Activated T-cell treated with anti-CD3 and anti-CD28 coated beads for 24 hours (primary cell): ENCODE measurements around the gene TADA1.
A peak's percentile ranks its signal among the peaks of the same experiment; 100 is the strongest.

ENCODE experiments used
- DNase-seq: peaks from one replicate; pipeline ENCODE4 v3.0.0-alpha.2; 2020; ENCODE audit warnings: low read depth

TADA1 gene, protein sequence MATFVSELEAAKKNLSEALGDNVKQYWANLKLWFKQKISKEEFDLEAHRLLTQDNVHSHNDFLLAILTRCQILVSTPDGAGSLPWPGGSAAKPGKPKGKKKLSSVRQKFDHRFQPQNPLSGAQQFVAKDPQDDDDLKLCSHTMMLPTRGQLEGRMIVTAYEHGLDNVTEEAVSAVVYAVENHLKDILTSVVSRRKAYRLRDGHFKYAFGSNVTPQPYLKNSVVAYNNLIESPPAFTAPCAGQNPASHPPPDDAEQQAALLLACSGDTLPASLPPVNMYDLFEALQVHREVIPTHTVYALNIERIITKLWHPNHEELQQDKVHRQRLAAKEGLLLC

DNA sequence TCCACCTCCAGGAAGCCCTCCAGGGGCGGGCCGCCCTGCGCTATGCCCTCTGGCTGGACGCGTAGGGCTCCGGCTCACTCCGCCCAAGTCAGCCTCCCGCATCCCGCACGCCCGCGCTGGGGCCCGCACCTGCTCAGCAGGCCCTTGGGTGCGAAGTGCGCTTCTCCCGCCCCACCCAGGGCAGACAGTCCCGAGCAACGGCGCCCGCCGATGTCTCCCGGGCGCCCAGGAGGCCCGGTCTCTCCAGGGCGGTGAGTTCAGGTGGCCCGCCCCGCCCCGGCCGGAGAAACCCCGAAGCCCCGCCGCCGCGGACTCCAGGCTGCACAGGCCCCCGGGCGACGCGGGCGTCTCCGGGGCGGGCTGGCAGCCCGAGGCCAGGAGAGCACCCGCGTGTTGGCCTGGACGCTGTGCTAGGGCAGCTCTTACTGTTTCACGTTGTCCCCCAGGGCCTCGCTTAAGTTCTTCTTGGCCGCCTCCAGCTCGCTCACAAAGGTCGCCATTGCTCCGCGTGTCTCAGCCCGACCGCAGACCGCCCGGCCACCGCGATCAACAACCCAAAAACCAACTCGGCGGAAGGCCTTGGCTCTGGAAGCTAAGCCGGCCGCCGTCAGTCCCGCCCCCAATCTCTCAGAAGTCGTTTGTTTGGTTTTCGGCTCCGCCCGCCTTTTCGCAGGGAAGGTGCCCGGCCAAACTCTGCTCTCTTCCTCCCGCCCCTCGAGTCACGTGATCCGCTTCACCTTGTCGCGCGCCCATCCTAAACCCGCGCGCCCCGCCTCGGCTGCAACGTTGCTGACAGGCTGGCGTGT, at the start of gene TADA1:
Gene TADA1, minus strand, starts transcription at position 531 of the 806 bp plus-strand sequence. Its CDS starts 31 bp downstream, at position 500.
- peak; percentile 98 for DNase-seq

DNA sequence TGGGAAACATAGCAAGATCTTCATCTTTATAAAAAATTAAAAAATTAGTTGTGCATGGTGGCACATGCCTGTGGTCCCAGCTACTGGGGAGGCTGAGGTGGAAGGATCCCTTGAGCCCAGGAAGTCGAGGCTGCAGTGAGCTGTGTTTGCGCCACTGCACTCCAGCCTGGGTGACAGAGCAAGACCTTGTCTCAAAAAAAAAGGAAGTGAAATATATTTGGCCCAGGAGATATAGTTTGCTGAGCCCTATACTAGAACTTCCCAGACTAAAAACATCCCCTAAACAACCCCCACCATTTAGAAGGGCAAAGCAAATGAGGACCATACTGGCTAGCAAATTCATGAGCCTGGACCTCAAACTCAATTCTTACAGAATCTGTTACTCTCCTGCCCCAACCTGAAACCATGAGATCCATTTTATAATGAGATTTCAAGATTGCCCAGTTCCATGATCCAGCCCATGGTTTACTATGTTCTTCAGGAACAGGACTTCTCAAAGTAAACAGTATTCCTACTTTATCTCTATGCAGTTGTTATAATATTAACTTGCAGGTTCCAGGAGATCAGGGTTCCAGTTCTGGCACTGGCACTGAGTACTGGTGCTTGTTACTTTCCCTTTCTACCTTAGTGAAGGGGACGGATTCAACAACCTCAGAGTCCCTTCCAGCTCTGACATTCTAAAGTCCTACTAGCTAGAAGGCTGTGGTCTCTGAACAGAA, 48.9 kb upstream of the TADA1 start:
- DNase-seq, result no peak

DNA sequence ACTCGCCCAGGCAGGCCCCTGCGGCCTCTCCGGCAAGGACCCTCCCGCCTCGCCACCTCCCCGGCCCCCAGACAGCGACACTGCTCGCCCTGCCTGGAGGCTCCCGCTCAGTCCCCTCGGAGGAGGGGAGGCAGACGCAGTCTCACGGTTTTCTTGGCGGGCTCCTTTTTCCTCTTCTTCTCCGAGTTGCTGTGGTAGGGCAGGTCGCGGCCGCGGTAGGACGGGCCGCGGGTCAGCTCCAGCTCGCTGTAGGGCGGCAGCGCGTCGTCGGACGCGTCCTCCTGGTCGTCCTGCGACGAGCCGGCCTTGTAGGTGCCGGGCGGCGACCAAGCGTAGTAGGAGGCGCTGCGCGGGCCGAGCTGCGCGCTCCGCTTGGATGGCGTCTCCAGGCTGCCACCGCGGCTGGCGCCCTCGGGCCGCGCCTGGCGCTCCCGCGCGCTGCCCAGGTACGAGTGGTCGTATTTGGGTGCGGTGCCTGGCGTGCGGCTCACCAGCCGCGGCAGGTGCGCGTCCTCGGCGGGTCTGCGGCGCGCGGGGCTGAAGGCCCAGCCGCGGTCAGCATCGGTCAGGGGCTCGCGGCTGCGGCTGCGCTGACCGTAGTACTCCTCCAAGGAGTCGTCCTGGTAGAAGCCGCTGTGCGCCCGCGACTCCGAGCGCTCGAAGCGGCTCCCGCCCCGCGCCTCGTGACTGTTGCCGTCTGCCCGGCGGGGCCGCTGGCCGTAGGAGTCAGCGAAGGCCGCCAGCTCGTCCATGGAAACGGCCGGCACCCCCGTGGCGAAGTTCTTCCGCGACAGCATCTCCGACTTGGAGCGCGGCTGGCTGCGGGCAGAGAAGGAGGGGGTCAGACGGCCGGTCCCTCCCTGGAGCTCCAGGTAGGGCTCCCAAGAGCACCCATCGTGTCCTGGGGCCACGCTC, 44.8 kb upstream of the TADA1 start:
- no peak for DNase-seq

DNA sequence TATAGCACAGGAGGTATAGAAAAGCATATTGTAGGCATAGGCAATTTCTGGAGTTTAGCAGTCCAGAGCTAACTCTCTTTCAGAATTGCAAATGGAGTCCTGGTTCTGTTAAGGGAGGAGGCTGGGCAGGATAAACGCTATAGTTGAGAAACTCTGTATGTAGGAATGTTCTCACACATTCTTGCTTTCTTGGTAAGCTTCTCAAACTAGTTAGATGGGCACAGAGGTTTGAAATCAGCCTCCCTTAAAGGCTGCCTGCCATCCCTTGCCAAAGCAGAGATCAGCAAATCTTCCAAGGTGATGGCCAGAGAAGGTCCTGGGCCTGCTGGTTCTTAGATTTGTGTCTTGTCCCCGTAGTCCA, 42.9 kb upstream of the TADA1 start:
- DNase-seq, result no peak

DNA sequence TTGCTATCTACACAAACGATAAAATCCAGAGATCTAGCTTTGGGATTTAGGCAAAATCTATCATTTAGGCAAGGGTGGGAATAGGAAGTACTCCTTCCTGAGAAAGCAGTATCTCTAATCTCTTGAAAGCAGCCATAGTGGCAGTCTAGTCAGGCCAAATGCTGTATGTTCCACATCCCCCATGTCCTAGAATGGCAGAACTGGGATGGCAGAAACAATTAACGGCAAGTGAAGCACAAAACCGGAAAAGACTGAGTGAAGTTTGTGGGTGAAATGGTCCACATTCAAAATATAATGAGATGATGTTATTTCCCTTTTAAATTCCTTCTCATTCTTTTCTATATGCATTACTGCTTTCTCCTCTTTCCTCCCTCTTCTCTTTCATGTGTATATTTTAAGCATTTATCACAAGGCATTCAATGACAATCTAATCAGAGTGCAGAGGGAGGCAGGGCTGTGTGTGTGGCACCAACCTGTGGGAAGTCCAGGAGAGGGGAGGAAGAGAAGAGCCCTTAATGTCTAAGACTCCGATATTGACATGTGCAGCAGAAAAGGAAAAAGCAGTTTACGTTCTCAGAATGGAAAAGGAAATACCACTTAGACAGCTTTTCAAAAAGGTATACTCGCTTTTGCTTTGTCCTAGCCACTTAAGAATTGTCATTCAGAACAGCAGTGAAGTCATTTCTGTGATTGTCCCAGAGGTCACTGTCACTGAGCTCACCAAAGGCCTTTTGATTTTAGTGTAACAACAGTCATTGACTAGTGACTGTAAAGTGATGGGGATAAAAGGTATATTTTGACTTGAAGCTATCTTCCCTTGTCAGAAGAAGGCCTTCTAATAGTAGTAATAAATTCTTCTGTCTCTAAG, 42.3 kb upstream of the TADA1 start:
- DNase-seq, result no peak

DNA sequence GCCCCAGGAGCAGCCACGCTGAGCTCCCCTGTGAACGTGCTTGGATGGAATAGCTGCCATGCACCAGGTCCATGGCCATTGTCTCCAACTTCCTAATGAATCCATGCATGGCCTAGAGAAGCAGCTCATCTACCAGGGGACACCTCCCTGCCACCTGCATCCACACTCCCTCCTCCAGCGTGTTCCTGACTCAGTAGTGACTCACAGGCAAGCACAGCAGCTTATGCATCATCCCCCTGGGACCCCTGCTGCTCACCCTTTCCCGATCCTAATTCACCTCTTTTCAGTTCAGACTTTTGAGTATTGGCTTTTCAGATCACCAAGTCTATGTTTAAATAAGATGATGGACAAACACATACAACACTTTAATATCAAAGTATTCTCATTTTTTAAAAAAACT, 39.9 kb upstream of the TADA1 start:
- DNase-seq, result no peak

DNA sequence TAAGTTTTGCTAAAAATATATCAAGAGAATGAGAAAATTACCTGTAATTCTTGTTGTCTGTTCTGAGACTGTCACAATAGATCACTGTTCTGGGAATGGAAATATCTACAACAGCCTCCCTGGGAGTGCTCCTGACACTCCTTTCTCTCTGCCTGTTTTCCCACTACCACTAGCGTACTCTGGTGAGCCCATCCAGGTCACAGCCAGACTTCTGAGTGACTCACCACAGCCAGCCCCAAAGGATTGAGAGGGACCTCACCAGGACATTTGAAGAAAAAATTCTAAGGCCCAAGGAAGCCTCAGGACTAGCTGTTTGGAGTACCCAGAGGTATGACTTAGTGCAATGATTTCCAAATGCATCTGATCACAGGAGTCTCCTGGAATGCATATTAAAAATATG, 39.0 kb upstream of the TADA1 start:
- no peak for DNase-seq

DNA sequence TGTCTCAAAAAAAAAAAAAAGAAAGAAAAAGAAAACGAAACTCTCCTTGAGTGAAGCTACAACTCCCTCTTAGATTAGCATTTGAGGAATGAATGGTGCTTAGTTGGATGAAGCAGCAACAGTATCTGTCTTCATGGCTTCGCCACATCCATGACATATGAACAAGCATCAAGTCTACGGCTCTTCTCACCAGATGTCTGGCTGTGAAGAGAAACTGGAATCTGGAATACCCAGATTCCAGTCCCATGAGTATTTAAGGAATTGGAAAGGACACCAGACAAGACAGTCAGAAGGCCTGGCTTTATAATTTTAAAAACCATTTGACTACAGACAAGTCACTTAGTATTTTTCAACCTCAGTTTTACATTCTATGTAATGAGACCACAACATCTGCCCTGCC, 38.0 kb upstream of the TADA1 start:
- no peak for DNase-seq

DNA sequence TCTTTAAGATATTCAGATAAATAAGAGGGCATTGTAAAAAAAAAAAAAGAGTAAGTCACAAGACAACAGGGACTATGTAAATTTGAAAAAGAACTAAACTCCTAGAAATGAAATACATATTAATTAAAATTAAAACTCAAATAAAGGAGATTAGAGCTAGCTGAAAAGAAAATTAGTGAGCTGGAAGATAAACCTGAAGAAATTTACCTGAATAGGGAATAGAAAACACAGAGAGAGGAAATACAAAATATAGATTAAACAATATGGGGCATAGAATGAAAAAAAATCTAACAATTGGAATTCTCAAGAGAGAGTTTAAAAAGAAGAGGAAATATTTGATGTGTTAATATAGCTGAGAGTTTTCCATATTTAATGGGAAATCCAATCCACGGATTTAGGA, 35.6 kb upstream of the TADA1 start:
- DNase-seq, result no peak

DNA sequence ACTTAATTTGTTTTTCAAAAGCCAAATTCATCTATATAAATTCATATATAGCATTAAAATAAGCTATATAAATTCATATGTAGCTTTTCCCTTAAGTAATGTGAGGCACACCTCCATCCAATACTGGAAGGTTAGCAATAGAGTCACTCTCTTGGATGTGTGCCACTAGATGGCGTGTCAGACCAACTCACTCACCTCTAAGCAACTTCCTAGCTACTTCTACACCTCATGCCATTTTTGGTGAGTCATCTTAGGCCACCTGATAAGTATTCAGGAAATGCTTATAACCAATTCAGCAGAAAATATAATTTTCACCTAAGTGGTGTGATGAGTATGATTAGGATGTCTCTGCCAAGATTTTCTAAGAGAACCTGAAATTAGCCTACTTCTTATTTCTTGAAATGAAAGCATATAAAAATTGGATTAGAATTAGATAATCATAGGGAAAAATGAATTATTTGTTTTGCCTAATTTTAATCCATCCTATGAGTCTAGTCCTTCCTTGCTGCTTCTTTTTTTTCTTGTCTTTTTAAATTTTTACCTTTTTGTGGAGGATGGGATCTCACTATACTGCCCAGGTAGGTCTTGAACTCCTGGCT, 34.4 kb upstream of the TADA1 start:
- DNase-seq, result peak; percentile 67

DNA sequence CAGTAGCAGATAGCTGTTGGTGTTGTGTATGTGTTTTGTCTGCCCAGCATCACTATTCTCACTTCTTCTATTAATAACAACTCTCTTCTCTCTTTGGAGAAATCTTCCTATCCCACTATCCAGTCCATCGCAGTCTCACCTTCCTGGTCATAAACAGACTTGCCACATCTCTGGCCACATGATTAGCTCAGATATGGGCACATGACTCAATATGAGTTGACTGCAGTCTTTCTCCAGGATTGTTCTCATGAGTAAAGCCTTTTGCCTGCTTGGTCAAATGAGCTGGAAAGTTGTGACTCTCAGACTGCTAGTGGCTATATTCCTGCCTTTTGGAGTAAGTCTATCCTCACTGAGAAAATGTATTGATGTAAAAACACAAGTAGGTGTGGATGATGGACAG, 32.9 kb upstream of the TADA1 start:
- no peak for DNase-seq

DNA sequence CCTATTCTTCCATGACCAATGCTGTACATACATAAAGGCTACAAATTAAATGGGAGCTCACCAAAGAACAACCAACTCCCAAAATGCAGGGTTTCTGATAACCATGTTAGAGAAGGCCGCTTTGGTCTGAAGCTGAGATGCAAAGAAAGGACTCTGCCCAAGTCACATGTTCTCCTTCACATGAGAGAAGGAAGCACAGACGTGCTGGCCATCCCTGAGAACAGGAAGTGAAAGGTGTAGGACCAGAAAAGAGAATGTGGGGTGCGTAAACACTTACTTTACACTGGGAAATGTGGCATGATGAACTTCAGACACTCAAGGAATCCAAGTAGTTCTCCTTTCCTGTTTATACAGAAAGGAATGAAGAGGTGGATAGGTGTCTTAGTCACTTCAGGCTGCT, 31.7 kb upstream of the TADA1 start:
- no peak for DNase-seq

DNA sequence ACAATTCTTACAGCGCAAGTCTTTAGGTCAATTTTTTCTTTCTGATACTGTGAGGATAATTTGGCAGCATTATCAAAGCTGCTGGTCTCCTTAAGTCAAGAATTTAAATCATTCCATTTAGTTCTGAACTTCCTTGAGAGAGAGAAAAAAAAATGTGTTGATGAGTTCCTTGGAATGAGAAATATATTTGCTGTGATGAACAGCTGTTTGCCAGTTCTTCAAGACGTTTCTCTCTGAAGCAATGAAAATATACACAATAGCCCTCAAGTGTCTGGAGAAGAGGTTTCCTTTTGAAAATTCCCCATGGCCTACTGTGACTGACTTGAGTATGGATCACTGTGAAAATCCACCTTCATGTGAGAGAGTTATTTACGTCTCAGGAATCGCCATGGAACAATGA, 31.0 kb upstream of the TADA1 start:
- no peak for DNase-seq

DNA sequence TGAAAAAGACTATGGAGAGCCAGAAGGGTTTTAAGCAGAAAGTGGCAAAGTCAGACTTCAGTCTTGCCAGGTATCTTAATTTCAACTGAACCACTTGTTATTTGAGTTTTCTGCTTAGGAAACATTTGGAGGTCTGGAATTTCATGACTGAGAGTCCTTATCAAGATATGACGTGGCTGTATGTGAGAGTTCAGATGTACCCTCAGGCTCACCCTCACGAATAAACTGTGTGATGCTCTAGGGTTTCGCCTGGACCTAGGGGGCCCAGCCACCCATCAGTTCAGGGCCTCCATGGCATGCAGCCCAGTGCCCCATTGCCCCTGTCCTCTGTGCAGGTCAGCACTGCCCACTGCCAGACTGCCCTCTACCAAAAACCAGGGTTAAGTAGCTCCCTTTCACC, 30.6 kb upstream of the TADA1 start:
- DNase-seq, result no peak

DNA sequence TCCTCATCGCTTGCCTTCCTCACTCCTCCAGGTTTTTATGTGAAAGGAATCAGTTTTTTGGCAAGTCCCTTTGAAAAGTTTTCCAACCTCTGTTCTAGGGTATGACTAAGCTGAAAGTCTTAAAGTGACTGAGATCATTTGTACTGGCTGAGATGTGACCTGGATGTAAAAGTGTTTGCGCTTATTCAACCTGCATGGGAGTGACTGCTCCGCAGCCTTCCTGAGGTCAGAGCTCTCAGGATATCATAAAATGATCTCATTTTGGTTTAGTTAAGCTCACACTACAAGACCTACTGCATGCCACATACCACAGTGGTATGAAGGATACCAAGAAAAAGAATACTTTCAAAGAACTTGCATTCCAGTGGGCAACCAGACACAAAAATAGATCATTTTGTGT, 29.8 kb upstream of the TADA1 start:
- no peak for DNase-seq

DNA sequence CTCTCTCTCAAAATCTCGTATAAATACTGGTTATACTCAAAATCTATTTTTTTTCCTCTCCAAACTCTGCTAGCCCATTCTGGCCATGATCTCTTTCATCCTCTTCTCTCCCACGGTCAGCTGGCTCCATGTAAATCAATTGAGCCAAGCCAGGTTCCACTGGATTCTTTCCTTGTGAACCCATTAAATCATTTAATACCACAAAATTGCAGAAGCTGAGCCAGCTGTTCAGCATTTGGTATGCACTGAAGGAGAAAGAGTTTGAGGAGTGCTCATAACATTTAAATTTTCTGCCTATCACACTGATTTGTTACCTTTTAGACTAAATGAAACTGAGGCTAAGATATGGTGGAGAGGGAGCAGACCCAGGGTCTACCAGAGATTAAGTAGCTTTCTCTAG, 29.1 kb upstream of the TADA1 start:
- no peak for DNase-seq

DNA sequence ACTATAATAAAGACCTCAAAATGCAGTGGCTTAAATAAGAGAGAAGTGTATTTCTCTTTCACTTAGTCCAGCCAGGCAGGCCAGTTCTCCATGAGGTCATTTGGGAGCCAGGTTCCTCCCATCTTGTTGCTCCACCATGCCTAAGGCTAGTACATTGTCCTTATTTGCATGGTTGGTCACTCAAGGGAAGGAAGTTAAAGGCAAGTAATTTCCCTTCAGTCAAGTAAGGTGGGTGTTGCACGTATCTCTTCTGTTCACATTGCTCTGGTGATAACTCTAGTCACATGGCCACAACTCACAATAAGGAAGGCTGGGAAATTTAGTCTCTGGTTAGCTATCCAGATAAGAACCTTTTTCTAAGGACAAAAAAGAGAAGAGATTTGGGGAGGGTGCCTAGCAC, 27.2 kb upstream of the TADA1 start:
- no peak for DNase-seq

DNA sequence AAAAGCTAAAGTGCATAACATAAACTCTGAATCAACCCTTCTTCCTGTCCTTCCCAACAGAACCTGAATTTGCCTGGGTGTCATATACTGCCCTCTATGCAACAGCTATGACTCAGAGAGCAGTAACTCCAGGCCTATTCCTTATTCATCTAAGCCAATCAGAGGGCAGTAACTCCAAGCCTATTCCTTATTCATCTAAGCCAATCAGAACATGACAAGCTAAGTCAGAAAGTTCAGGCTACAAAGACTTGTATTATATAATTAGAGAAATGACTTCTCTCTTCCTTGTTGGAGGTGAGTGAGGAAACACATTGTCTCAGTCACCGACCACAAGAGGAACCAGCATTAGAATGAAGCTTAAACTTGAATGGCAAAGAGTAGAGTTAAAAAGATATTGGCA, 26.2 kb upstream of the TADA1 start:
- no peak for DNase-seq

DNA sequence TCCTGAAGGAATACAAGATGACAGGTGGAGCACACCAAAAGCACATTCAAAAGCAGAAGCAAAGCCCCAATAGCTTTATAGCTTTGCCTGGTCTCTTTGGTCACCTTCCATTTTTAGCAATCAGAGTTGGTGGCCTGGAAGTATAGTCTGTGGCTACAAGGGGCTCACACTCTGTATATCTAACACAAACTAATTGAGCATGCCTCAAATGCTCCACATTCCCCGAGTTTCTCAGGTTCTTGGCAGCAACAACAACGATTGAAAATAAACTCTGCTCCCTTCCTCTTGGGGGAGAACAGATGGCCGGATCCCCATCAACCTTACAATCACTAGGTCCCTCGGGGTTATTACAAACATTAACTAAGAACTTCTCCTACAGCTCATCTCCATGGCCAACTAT, 24.9 kb upstream of the TADA1 start:
- no peak for DNase-seq

DNA sequence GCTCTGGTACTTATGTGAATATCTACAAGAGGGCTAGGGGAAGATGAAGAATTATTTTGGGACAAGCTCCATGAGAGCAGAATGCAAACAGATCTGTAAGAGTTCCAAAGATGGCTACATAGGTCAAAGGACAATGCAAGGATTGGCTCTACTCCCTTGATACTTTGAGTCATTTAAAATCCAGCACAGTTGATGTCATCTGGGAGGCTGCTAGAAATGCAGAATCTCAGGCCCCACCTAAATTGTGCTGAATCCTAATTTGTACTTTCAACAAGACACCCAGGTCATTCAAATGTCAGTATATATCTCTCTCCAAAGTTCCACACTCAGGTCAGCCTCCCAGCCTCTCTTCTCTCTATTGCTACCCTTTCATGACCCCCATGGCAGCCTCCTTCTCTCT, 23.7 kb upstream of the TADA1 start:
- DNase-seq, result no peak

DNA sequence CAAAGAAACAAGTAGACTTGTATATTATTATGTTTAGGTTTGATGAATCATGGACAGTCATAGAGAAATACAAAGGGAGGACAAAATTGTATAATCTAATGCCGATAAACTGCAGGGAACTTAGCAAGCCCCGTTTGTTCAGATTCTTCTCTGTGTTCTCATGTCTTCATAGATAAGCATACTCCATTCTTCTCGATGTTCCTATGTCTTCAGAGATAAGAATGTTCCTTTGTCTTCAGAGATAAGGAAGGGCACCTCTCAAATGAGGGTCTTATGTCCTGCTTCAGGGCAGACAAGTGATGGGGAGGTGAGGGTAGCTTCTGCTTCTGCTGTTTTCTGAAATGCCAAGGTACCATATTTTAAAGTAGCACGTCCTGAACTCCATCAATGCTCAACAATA, 19.7 kb upstream of the TADA1 start:
- DNase-seq, result no peak
